ENCODE measurements around the gene SETD4. TPM values are rescaled to one million over a fixed set of nuclear protein-coding genes. Genes with fewer than 3 reads are reported as not detected.

SETD4 gene
- total and polyA plus RNA-seq, 2 of the 4 experiments (the other 2 are of a cell fraction): 9.5 to 11.4 TPM

- no peak overlapping the region for H2BK15ac ChIP-seq (ENCODE audit: low read depth, low read length)
Observed at GRCh38 chr21:35994613-35995012, 65.7 kb downstream of the SETD4 start.

More at GRCh38 chr21:35994613-35995012, 65.7 kb downstream of the SETD4 start:
- H2BK120ac ChIP-seq (ENCODE audit: low read depth, low read length): no peak overlapping the region
- no peak overlapping the region for H2AFZ ChIP-seq (replicated peaks; ENCODE audit: low read length, poor library complexity)
- H2BK5ac ChIP-seq (ENCODE audit: low read depth, low read length, poor library complexity, severe bottlenecking): no peak overlapping the region
- dilution Hi-C loops (cut with HindIII; ENCODE audit: low sequenced_read_pairs, unreplicated experiment) (no loop called here), in situ Hi-C loops (cut with MboI; ENCODE audit: low sequenced_read_pairs) (no loop called here), intact Hi-C loops (cut with micrococcal nuclease) (no loop called here)
- no peak overlapping the region for H4K5ac ChIP-seq (ENCODE audit: low read depth, low read length)
- no peaks in the 10 kb centered on the region for H4K20me1 ChIP-seq (ENCODE audit: insufficient read depth, low read length)
- H3K4ac ChIP-seq (ENCODE audit: low read depth, low read length): no peak overlapping the region
- ChIA-PET CTCF (no interaction called here), POLR2A (ENCODE audit: unreplicated experiment) (no interaction called here)
- BruUV-seq (replicated peaks): no TSS peak
- no peaks in the 10 kb centered on the region for H3K79me1 ChIP-seq (ENCODE audit: low read depth in 1 of 2, low read length in 2 of 2)
- H2AK9ac ChIP-seq (replicated peaks; ENCODE audit: low read depth, low read length, poor library complexity): no peak overlapping the region
- no peak overlapping the region for H4K91ac ChIP-seq (ENCODE audit: insufficient read depth, low read depth, low read length)
- ATAC-seq (ENCODE audit: low read depth) (no peak), DNase-seq (no peak)
- H2BK20ac ChIP-seq (ENCODE audit: low read depth, low read length): no peak overlapping the region
- no peak overlapping the region for H4K8ac ChIP-seq (ENCODE audit: low read depth in 2 of 2, low read length in 2 of 2)
- peaks cover 38% of the 10 kb centered on the region for H3K27me3 ChIP-seq (ENCODE audit: control insufficient read depth, insufficient read depth, low read length)
- TF ChIP-seq CHD1 (IDR thresholded peaks at IDR 0.05; ENCODE audit: low read depth, low read length) (no peak), MAZ (IDR thresholded peaks at IDR 0.05; ENCODE audit: borderline replicate concordance, low read depth, low read length) (no peak), ELK1 (IDR thresholded peaks at IDR 0.05; ENCODE audit: borderline replicate concordance, low read depth, low read length) (no peak), FOS (IDR thresholded peaks at IDR 0.05; ENCODE audit: low read depth, low read length) (no peak), NFE2L2 (IDR thresholded peaks at IDR 0.05; ENCODE audit: low read depth, low read length) (no peak), CEBPB (IDR thresholded peaks at IDR 0.05; ENCODE audit: low read depth, low read length) (no peak)
- H3K4me3 ChIP-seq (ENCODE audit: insufficient read depth, low read depth, low read length): no peak overlapping the region
- H3K9me3 ChIP-seq (ENCODE audit: control insufficient read depth, insufficient read depth, low read length): peaks cover 5% of the 10 kb centered on the region; the same call in 1 of the 2 replicates
- no peak overlapping the region for H3K9ac ChIP-seq (ENCODE audit: low read depth, low read length)
- H2AK5ac ChIP-seq (ENCODE audit: low read depth, low read length): no peak overlapping the region
- H3K23ac ChIP-seq (ENCODE audit: low read depth, low read length): no peak overlapping the region
- no peak overlapping the region for H3K14ac ChIP-seq (replicated peaks; ENCODE audit: low read depth, low read length)
- no peak overlapping the region for H3K27ac ChIP-seq (ENCODE audit: insufficient read depth, low read length)
- no peaks in the 10 kb centered on the region for H3K36me3 ChIP-seq (ENCODE audit: control insufficient read depth, insufficient read depth, low read length)
- WGBS, 2 experiments (ENCODE audit: extremely low coverage in 2 of 2, insufficient read length in 1 of 2): no CpG with 5 or more reads among the region's 4 CpGs
- H3K4me2 ChIP-seq (ENCODE audit: low read depth, low read length): no peak overlapping the region
- no peaks in the 10 kb centered on the region for H3K9me1 ChIP-seq (ENCODE audit: insufficient read depth, low read length)
- H3K4me1 ChIP-seq (ENCODE audit: control insufficient read depth, insufficient read depth, low read length): no peaks in the 10 kb centered on the region
- H3K18ac ChIP-seq (ENCODE audit: low read depth, low read length): no peak overlapping the region
- H3K56ac ChIP-seq (ENCODE audit: extremely low read depth, insufficient read depth, low read length): no peak overlapping the region

All from IMR-90 (cell line).